GF-D8 (cell line): ENCODE data around the gene DDX56.
"Not testable (repeated sequence)": the region's sequence is repeated elsewhere in the genome, so short reads cannot be mapped to it uniquely, and the experiment has no call there.

Source experiments
- DNase-seq: peaks from one replicate; lab custom pipeline; 2025; lab: John Stamatoyannopoulos, UW

The DDX56 gene

GRCh38 chr7:44563171-44563679 lies 10.5 kb downstream of the DDX56 start:
- no peak for DNase-seq

GRCh38 chr7:44562622-44562962 lies 11.1 kb downstream of the DDX56 start:
- DNase-seq = not testable (repeated sequence)

GRCh38 chr7:44561962-44562621 lies 11.6 kb downstream of the DDX56 start:
- no peak for DNase-seq

GRCh38 chr7:44561481-44561880 lies 12.2 kb downstream of the DDX56 start:
- DNase-seq = no peak

- no peak for DNase-seq
Measured at GRCh38 chr7:44559485-44559884, 14.2 kb downstream of the DDX56 start.

GRCh38 chr7:44557485-44557884 lies 16.2 kb downstream of the DDX56 start:
- no peak for DNase-seq

- DNase-seq = no peak
Measured at GRCh38 chr7:44555350-44555749, 18.4 kb downstream of the DDX56 start.

GRCh38 chr7:44552473-44553005 lies 21.2 kb downstream of the DDX56 start:
- DNase-seq = not testable (repeated sequence)

GRCh38 chr7:44549457-44549856 lies 24.3 kb downstream of the DDX56 start:
- DNase-seq = no peak

GRCh38 chr7:44548893-44549292 lies 24.8 kb downstream of the DDX56 start:
- DNase-seq = no peak

GRCh38 chr7:44547536-44548231 lies 26.0 kb downstream of the DDX56 start:
- no peak for DNase-seq

- DNase-seq = no peak
Measured at GRCh38 chr7:44541876-44542610, 31.7 kb downstream of the DDX56 start.

GRCh38 chr7:44541028-44541869 lies 32.5 kb downstream of the DDX56 start, which contains the start of gene NPC1L1:
Gene NPC1L1 (minus strand): TSS chr7:44541330. CDS start chr7:44541259, 71 bp downstream.
- no peak for DNase-seq

- no peak for DNase-seq
Measured at GRCh38 chr7:44540592-44541027, 33.1 kb downstream of the DDX56 start.

- DNase-seq = no peak
Measured at GRCh38 chr7:44539669-44540506, 33.8 kb downstream of the DDX56 start.

GRCh38 chr7:44538798-44539668 lies 34.7 kb downstream of the DDX56 start:
- DNase-seq = no peak

- no peak for DNase-seq
Measured at GRCh38 chr7:44538093-44538797, 35.5 kb downstream of the DDX56 start.

- no peak for DNase-seq
Measured at GRCh38 chr7:44537442-44537841, 36.3 kb downstream of the DDX56 start.

GRCh38 chr7:44536090-44536489 lies 37.6 kb downstream of the DDX56 start:
- DNase-seq = no peak
